ENCODE results near the gene STIMATE. TPM values are rescaled to one million over a fixed set of nuclear protein-coding genes. Genes with fewer than 3 reads are reported as not detected.

Gene STIMATE
- total and polyA plus RNA-seq, 2 of the 4 experiments (the other 2 are of a cell fraction) = 10.6 to 17.8 TPM

- H3K27me3 ChIP-seq (ENCODE audit: control insufficient read depth, insufficient read depth, low read length) = no peaks in the 10 kb centered on the region
- no peaks in the 10 kb centered on the region for H3K9me3 ChIP-seq (ENCODE audit: control insufficient read depth, insufficient read depth, low read length)
- no peak overlapping the region for H3K56ac ChIP-seq (ENCODE audit: extremely low read depth, insufficient read depth, low read length)
- H2BK120ac ChIP-seq (ENCODE audit: low read depth, low read length) = no peak overlapping the region
- no peak overlapping the region for H4K5ac ChIP-seq (ENCODE audit: low read depth, low read length)
- no peak overlapping the region for H3K9ac ChIP-seq (ENCODE audit: low read depth, low read length)
- H2AK5ac ChIP-seq (ENCODE audit: low read depth, low read length) = no peak overlapping the region
- no peak overlapping the region for H4K91ac ChIP-seq (ENCODE audit: insufficient read depth, low read depth, low read length)
- peaks cover 20% of the 10 kb centered on the region; the same call in 1 of the 2 replicates for H3K9me1 ChIP-seq (ENCODE audit: insufficient read depth, low read length)
- peaks cover 8% of the 10 kb centered on the region; the same call in 1 of the 2 replicates for H3K36me3 ChIP-seq (ENCODE audit: control insufficient read depth, insufficient read depth, low read length)
- no peaks in the 10 kb centered on the region for H3K79me1 ChIP-seq (ENCODE audit: low read depth in 1 of 2, low read length in 2 of 2)
- no peaks in the 10 kb centered on the region; the same call in 1 of the 2 replicates for H4K20me1 ChIP-seq (ENCODE audit: insufficient read depth, low read length)
- POLR2A ChIA-PET (ENCODE audit: unreplicated experiment) = no interaction called here
- no peak overlapping the region for H2BK15ac ChIP-seq (ENCODE audit: low read depth, low read length)
- H3K4me2 ChIP-seq (ENCODE audit: low read depth, low read length) = no peak overlapping the region
- H3K14ac ChIP-seq (replicated peaks; ENCODE audit: low read depth, low read length) = no peak overlapping the region
- TF ChIP-seq RAD21 (IDR thresholded peaks at IDR 0.05; ENCODE audit: low read length) = no peak
- no peak for TF ChIP-seq CHD1 (IDR thresholded peaks at IDR 0.05; ENCODE audit: low read depth, low read length)
- no peak for TF ChIP-seq BHLHE40 (IDR thresholded peaks at IDR 0.05; ENCODE audit: low read depth, low read length)
- TF ChIP-seq MAZ (IDR thresholded peaks at IDR 0.05; ENCODE audit: borderline replicate concordance, low read depth, low read length) = no peak
- TF ChIP-seq RFX5 (IDR thresholded peaks at IDR 0.05; ENCODE audit: low read depth, low read length) = no peak
- TF ChIP-seq FOS (IDR thresholded peaks at IDR 0.05; ENCODE audit: low read depth, low read length) = no peak
- no peak for TF ChIP-seq CTCF (conservative IDR thresholded peaks at IDR 0.05; ENCODE audit: low read depth, low read length)
- H3K18ac ChIP-seq (ENCODE audit: low read depth, low read length) = no peak overlapping the region
- no peak overlapping the region for H2AK9ac ChIP-seq (replicated peaks; ENCODE audit: low read depth, low read length, poor library complexity)
- no peak overlapping the region for H2AFZ ChIP-seq (replicated peaks; ENCODE audit: low read length, poor library complexity)
- H3K23ac ChIP-seq (ENCODE audit: low read depth, low read length) = no peak overlapping the region; the same call in 1 of the 2 replicates
- in situ Hi-C loops (cut with MboI; ENCODE audit: low sequenced_read_pairs) (no loop called here), dilution Hi-C loops (cut with HindIII; ENCODE audit: low sequenced_read_pairs, unreplicated experiment) (no loop called here), intact Hi-C loops (cut with micrococcal nuclease) (no loop called here)
- ATAC-seq (ENCODE audit: low read depth) = no peak
- H2BK5ac ChIP-seq (ENCODE audit: low read depth, low read length, poor library complexity, severe bottlenecking) = no peak overlapping the region
- no peak overlapping the region for H3K27ac ChIP-seq (ENCODE audit: insufficient read depth, low read length)
- no peak for DNase-seq
- CTCF ChIA-PET = no interaction called here
- H3K4me3 ChIP-seq (ENCODE audit: insufficient read depth, low read depth, low read length) = no peak overlapping the region
- no peak overlapping the region for H3K4ac ChIP-seq (ENCODE audit: low read depth, low read length)
- 93% methylated on average over 3 of the region's 5 CpGs; no CpG with 5 or more reads in 1 of the 2 experiments for WGBS, 2 experiments (ENCODE audit: extremely low coverage in 2 of 2, insufficient read length in 1 of 2)
- peaks cover 16% of the 10 kb centered on the region for H3K4me1 ChIP-seq (ENCODE audit: control insufficient read depth, insufficient read depth, low read length)
- BruUV-seq (replicated peaks) = no TSS peak
- no peak overlapping the region for H4K8ac ChIP-seq (ENCODE audit: low read depth in 2 of 2, low read length in 2 of 2)
- no peak overlapping the region for H2BK20ac ChIP-seq (ENCODE audit: low read depth, low read length)
These were observed 60.9 kb downstream of the STIMATE start for GRCh38 chr3:52836471-52836845.

Data from IMR-90 (cell line).